ENCODE results near the gene SMYD2. TPM values are rescaled to one million over a fixed set of nuclear protein-coding genes. Genes with fewer than 3 reads are reported as not detected.

The SMYD2 gene
- total and polyA plus RNA-seq, 10 of the 15 experiments (the other 5 are each of a cell fraction or from before 2014, with no cell fraction given): 8.3 to 55.7 (median 26.4) TPM

DNA sequence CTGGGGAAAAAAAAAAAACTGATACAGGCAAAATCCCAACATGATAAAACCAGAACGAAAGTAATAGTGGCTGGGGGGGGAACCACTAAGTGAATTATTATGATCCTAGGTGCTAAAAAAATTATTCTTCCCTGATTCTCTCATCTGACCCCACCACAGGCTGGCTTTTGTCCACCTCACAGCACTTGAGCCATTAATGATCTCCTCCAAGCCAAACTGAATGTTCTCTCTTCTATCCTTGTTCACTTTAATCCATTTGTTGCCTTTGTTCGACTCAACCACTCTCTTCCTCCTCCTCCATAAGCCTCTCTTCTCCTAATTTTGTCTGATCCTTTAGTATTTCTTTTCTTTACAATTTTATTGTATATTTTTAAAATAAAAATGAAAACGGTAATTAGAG is 16.0 kb upstream of the SMYD2 start:
- ATAC-seq: no peak
- 36% methylated on average over 3 of the region's 3 CpGs for WGBS (ENCODE audit: insufficient coverage, insufficient replicate concordance, low lambda C conversion rate, missing lambda C conversion rate)
- in situ Hi-C loops (cut with MboI): loop anchor here (5.0 kb wide), 1 partner anchor 67 kb away; no protein-coding TSS in a partner anchor
- TF ChIP-seq MYB (IDR thresholded peaks at IDR 0.05; ENCODE audit: borderline replicate concordance, low read depth, low read length) (no peak), NR2C2 (IDR thresholded peaks at IDR 0.05; ENCODE audit: borderline replicate concordance, control insufficient read depth, insufficient read length, low read depth) (no peak), EP300 (IDR thresholded peaks at IDR 0.05; ENCODE audit: borderline replicate concordance in 1 of 2, control insufficient read depth in 1 of 2, low read depth in 2 of 2, low read length in 2 of 2) (no peak), ASH2L (IDR thresholded peaks at IDR 0.05; ENCODE audit: borderline replicate concordance, low read depth) (no peak), REST (IDR thresholded peaks at IDR 0.05; ENCODE audit: low read depth, low read length) (no peak), JUND (IDR thresholded peaks at IDR 0.05; ENCODE audit: low read depth, low read length) (no peak), SIN3A (IDR thresholded peaks at IDR 0.05; ENCODE audit: low read depth, low read length) (no peak), EZH2 (IDR thresholded peaks at IDR 0.05; ENCODE audit: borderline replicate concordance, control insufficient read depth, low read depth, low read length) (no peak), YY1 (IDR thresholded peaks at IDR 0.05; ENCODE audit: low read depth, low read length) (no peak)
- TF ChIP-seq, protein P1, sequence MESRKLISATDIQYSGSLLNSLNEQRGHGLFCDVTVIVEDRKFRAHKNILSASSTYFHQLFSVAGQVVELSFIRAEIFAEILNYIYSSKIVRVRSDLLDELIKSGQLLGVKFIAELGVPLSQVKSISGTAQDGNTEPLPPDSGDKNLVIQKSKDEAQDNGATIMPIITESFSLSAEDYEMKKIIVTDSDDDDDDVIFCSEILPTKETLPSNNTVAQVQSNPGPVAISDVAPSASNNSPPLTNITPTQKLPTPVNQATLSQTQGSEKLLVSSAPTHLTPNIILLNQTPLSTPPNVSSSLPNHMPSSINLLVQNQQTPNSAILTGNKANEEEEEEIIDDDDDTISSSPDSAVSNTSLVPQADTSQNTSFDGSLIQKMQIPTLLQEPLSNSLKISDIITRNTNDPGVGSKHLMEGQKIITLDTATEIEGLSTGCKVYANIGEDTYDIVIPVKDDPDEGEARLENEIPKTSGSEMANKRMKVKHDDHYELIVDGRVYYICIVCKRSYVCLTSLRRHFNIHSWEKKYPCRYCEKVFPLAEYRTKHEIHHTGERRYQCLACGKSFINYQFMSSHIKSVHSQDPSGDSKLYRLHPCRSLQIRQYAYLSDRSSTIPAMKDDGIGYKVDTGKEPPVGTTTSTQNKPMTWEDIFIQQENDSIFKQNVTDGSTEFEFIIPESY (IDR thresholded peaks at IDR 0.05): no peak
- TF ChIP-seq, protein P2, sequence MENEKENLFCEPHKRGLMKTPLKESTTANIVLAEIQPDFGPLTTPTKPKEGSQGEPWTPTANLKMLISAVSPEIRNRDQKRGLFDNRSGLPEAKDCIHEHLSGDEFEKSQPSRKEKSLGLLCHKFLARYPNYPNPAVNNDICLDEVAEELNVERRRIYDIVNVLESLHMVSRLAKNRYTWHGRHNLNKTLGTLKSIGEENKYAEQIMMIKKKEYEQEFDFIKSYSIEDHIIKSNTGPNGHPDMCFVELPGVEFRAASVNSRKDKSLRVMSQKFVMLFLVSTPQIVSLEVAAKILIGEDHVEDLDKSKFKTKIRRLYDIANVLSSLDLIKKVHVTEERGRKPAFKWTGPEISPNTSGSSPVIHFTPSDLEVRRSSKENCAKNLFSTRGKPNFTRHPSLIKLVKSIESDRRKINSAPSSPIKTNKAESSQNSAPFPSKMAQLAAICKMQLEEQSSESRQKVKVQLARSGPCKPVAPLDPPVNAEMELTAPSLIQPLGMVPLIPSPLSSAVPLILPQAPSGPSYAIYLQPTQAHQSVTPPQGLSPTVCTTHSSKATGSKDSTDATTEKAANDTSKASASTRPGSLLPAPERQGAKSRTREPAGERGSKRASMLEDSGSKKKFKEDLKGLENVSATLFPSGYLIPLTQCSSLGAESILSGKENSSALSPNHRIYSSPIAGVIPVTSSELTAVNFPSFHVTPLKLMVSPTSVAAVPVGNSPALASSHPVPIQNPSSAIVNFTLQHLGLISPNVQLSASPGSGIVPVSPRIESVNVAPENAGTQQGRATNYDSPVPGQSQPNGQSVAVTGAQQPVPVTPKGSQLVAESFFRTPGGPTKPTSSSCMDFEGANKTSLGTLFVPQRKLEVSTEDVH (IDR thresholded peaks at IDR 0.05; ENCODE audit: low read depth, partially characterized antibody): no peak
- TF ChIP-seq, protein P3, sequence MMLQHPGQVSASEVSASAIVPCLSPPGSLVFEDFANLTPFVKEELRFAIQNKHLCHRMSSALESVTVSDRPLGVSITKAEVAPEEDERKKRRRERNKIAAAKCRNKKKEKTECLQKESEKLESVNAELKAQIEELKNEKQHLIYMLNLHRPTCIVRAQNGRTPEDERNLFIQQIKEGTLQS (IDR thresholded peaks at IDR 0.05; ENCODE audit: borderline replicate concordance, extremely low read depth, low read depth, low read length): no peak

More for the DNA sequence above, 16.0 kb upstream of the SMYD2 start:
- no peak overlapping the region for H3K27ac ChIP-seq (ENCODE audit: control insufficient read depth, insufficient read depth)
- H4K20me1 ChIP-seq (ENCODE audit: control insufficient read depth, insufficient read depth): no peaks in the 10 kb centered on the region
- no peaks in the 10 kb centered on the region for H3K9me3 ChIP-seq (replicated peaks; ENCODE audit: control insufficient read depth, insufficient read depth, low read length)
- ChIA-PET POLR2A (no interaction called here), RAD21 (ENCODE audit: unreplicated experiment) (no interaction called here), CTCF (interaction anchor here (0.7 to 9.2 kb wide), 3 partner anchors 65 to 918 kb away, joined by 3 to 576 read pairs (median 3); no protein-coding TSS in a partner anchor), SMC1A (ENCODE audit: uncharacterized antibody, unreplicated experiment) (interaction anchor here (14.0 kb wide), 1 partner anchor 64 kb away, joined by 323 read pairs; no protein-coding TSS in a partner anchor)
- no peak overlapping the region for H3K9ac ChIP-seq (ENCODE audit: control insufficient read depth, insufficient read depth, low read length)
- intact Hi-C loops (cut with micrococcal nuclease; ENCODE audit: unreplicated experiment): loop anchor here (5.0 kb wide), 1 partner anchor 322 kb away; no protein-coding TSS in a partner anchor
- no peak overlapping the region for H3K4me3 ChIP-seq
- BruUV-seq (replicated peaks): no TSS peak
- no peaks in the 10 kb centered on the region for H3K36me3 ChIP-seq (ENCODE audit: control insufficient read depth in 2 of 2, insufficient read depth in 2 of 2, low read length in 1 of 2)
- H2AFZ ChIP-seq (ENCODE audit: control insufficient read depth, low read depth, low read length): no peak overlapping the region
- H3K27me3 ChIP-seq (replicated peaks in 1 of 2; ENCODE audit: control insufficient read depth in 2 of 2, insufficient read depth in 2 of 2, low read length in 1 of 2): peaks cover 2 to 3% of the 10 kb centered on the region in 2 experiments; a peak in 1 of 4 replicates
- H3K4me2 ChIP-seq (ENCODE audit: control insufficient read depth, insufficient read depth): no peak overlapping the region
- H3K4me1 ChIP-seq (ENCODE audit: control insufficient read depth, insufficient read depth, low read length): no peaks in the 10 kb centered on the region
- FAIRE-seq (no peak), DNase-seq (ENCODE audit: low read depth, low spot score) (no peak)
- H3K79me2 ChIP-seq (ENCODE audit: control insufficient read depth, insufficient read depth, low read length): no peaks in the 10 kb centered on the region

All from GM12878 (cell line).